ENCODE data around the gene TNIK. TPM values are rescaled to one million over a fixed set of nuclear protein-coding genes. Genes with fewer than 3 reads are reported as not detected.

TNIK gene
- total RNA-seq, 1 experiment from 2014 or later, result 10.4 TPM

GRCh38 chr3:171195686-171196085 lies 264.5 kb downstream of the TNIK start:
- peak; percentile 15 for DNase-seq (ENCODE audit: low read depth, low spot score)
- in situ Hi-C loops (cut with HindIII; ENCODE audit: low pct_unique_long_range_greater_than_20kb, low sequenced_read_pairs), result no loop called here

- in situ Hi-C loops (cut with HindIII; ENCODE audit: low pct_unique_long_range_greater_than_20kb, low sequenced_read_pairs), result no loop called here
- DNase-seq (ENCODE audit: low read depth, low spot score), result no peak
Observed at GRCh38 chr3:171194965-171195364, 265.2 kb downstream of the TNIK start.

- in situ Hi-C loops (cut with HindIII; ENCODE audit: low pct_unique_long_range_greater_than_20kb, low sequenced_read_pairs), result no loop called here
Observed at GRCh38 chr3:171193693-171194092, 266.5 kb downstream of the TNIK start.

GRCh38 chr3:171192176-171192854 lies 267.9 kb downstream of the TNIK start:
- in situ Hi-C loops (cut with HindIII; ENCODE audit: low pct_unique_long_range_greater_than_20kb, low sequenced_read_pairs), result no loop called here
- DNase-seq (ENCODE audit: low read depth, low spot score), result peak; percentile 7

More at GRCh38 chr3:171193693-171194092, 266.5 kb downstream of the TNIK start:
- no peak for DNase-seq (ENCODE audit: low read depth, low spot score)

- no peak for DNase-seq (ENCODE audit: low read depth, low spot score)
- in situ Hi-C loops (cut with HindIII; ENCODE audit: low pct_unique_long_range_greater_than_20kb, low sequenced_read_pairs), result no loop called here
Observed at GRCh38 chr3:171190668-171191067, 269.5 kb downstream of the TNIK start.

GRCh38 chr3:171189394-171190080 lies 270.7 kb downstream of the TNIK start:
- in situ Hi-C loops (cut with HindIII; ENCODE audit: low pct_unique_long_range_greater_than_20kb, low sequenced_read_pairs), result no loop called here
- no peak for DNase-seq (ENCODE audit: low read depth, low spot score)

GRCh38 chr3:171187706-171188290 lies 272.4 kb downstream of the TNIK start:
- in situ Hi-C loops (cut with HindIII; ENCODE audit: low pct_unique_long_range_greater_than_20kb, low sequenced_read_pairs), result no loop called here
- DNase-seq (ENCODE audit: low read depth, low spot score), result peak; percentile 73

GRCh38 chr3:171186817-171187500 lies 273.2 kb downstream of the TNIK start:
- in situ Hi-C loops (cut with HindIII; ENCODE audit: low pct_unique_long_range_greater_than_20kb, low sequenced_read_pairs), result no loop called here
- no peak for DNase-seq (ENCODE audit: low read depth, low spot score)

- DNase-seq (ENCODE audit: low read depth, low spot score), result no peak
- in situ Hi-C loops (cut with HindIII; ENCODE audit: low pct_unique_long_range_greater_than_20kb, low sequenced_read_pairs), result no loop called here
Observed at GRCh38 chr3:171186383-171186782, 273.8 kb downstream of the TNIK start.

- in situ Hi-C loops (cut with HindIII; ENCODE audit: low pct_unique_long_range_greater_than_20kb, low sequenced_read_pairs), result no loop called here
- no peak for DNase-seq (ENCODE audit: low read depth, low spot score)
Observed at GRCh38 chr3:171185959-171186358, 274.2 kb downstream of the TNIK start.

GRCh38 chr3:171184372-171184771 lies 275.8 kb downstream of the TNIK start:
- in situ Hi-C loops (cut with HindIII; ENCODE audit: low pct_unique_long_range_greater_than_20kb, low sequenced_read_pairs), result no loop called here
- DNase-seq (ENCODE audit: low read depth, low spot score), result no peak

- in situ Hi-C loops (cut with HindIII; ENCODE audit: low pct_unique_long_range_greater_than_20kb, low sequenced_read_pairs), result no loop called here
- peak; percentile 69 for DNase-seq (ENCODE audit: low read depth, low spot score)
Observed at GRCh38 chr3:171183042-171183441, 277.2 kb downstream of the TNIK start.

- in situ Hi-C loops (cut with HindIII; ENCODE audit: low pct_unique_long_range_greater_than_20kb, low sequenced_read_pairs), result no loop called here
- no peak for DNase-seq (ENCODE audit: low read depth, low spot score)
Observed at GRCh38 chr3:171181907-171182690, 278.1 kb downstream of the TNIK start.

GRCh38 chr3:171178714-171179113 lies 281.5 kb downstream of the TNIK start:
- DNase-seq (ENCODE audit: low read depth, low spot score), result no peak
- in situ Hi-C loops (cut with HindIII; ENCODE audit: low pct_unique_long_range_greater_than_20kb, low sequenced_read_pairs), result no loop called here

GRCh38 chr3:171177553-171177952 lies 282.7 kb downstream of the TNIK start:
- in situ Hi-C loops (cut with HindIII; ENCODE audit: low pct_unique_long_range_greater_than_20kb, low sequenced_read_pairs), result no loop called here
- DNase-seq (ENCODE audit: low read depth, low spot score), result no peak

- DNase-seq (ENCODE audit: low read depth, low spot score), result no peak
- in situ Hi-C loops (cut with HindIII; ENCODE audit: low pct_unique_long_range_greater_than_20kb, low sequenced_read_pairs), result no loop called here
Observed at GRCh38 chr3:171177056-171177455, 283.1 kb downstream of the TNIK start.

- in situ Hi-C loops (cut with HindIII; ENCODE audit: low pct_unique_long_range_greater_than_20kb, low sequenced_read_pairs), result no loop called here
- no peak for DNase-seq (ENCODE audit: low read depth, low spot score)
Observed at GRCh38 chr3:171176244-171176933, 283.8 kb downstream of the TNIK start.
